ENCODE measurements around the gene LRRD1.
"Not testable (repeated sequence)": the region's sequence is repeated elsewhere in the genome, so short reads cannot be mapped to it uniquely, and the experiment has no call there.

LRRD1 gene

GRCh38 chr7:92110857-92111256, 68.1 kb downstream of the LRRD1 start:
- H3K4me3 ChIP-seq (ENCODE audit: low read depth, low read length): no peak overlapping the region
- in situ Hi-C loops (cut with HindIII; ENCODE audit: low sequenced_read_pairs): no loop called here
- TF ChIP-seq CTCF (IDR thresholded peaks at IDR 0.05; ENCODE audit: low read depth, low read length): no peak
- no peak for DNase-seq (ENCODE audit: low read depth, low spot score)

DNA sequence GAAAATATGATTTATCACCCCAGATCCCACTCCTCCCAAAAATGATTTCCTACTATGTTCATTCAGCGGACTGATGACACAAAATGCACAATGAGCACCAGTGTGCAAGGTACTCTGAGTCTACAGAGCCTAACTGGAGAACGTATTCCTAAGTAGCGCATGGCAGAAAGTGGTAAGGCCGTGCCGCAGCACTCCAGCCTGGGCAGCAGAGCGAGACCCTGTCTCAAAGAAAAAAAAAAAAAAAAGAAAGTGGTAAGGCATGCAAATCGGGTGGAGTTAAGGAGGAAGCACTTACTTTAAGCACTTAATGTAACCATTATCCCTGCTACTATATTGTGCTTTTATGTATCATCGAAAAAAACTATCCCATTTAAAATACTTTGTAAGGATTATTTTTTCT, 70.1 kb downstream of the LRRD1 start:
- DNase-seq (ENCODE audit: low read depth, low spot score): no peak
- no peak overlapping the region for H3K4me3 ChIP-seq (ENCODE audit: low read depth, low read length)
- no peak for TF ChIP-seq CTCF (IDR thresholded peaks at IDR 0.05; ENCODE audit: low read depth, low read length)
- in situ Hi-C loops (cut with HindIII; ENCODE audit: low sequenced_read_pairs): no loop called here

- H3K4me3 ChIP-seq (ENCODE audit: low read depth, low read length); DNase-seq (ENCODE audit: low read depth, low spot score); in situ Hi-C loops (cut with HindIII; ENCODE audit: low sequenced_read_pairs): not testable (repeated sequence)
These were observed 76.1 kb downstream of the LRRD1 start for GRCh38 chr7:92102862-92103261.

- H3K4me3 ChIP-seq (ENCODE audit: low read depth, low read length): no peak overlapping the region
- in situ Hi-C loops (cut with HindIII; ENCODE audit: low sequenced_read_pairs): no loop called here
- TF ChIP-seq CTCF (IDR thresholded peaks at IDR 0.05; ENCODE audit: low read depth, low read length): no peak
- no peak for DNase-seq (ENCODE audit: low read depth, low spot score)
These were observed 78.4 kb downstream of the LRRD1 start for GRCh38 chr7:92100534-92100933.

DNA sequence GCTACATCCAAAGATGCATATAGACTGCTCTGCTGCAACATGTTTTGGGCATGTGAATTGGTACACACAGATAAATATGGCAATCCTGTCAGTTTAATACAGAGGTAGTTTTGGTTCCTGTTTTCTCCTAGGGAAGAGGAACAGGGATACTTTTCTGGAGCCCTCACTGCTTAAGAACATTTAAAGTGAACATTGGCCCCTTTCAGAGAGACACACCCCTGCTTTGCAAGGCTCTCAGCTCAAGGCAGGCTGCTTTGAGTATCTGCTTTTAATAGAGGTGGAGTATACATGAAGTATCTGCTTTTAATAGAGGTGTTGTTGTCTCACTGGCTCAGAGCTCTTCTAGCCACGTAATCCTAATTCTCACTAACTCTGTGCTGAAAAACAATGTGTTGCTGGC, 83.6 kb downstream of the LRRD1 start:
- no peak for DNase-seq (ENCODE audit: low read depth, low spot score)
- in situ Hi-C loops (cut with HindIII; ENCODE audit: low sequenced_read_pairs): no loop called here
- no peak for TF ChIP-seq CTCF (IDR thresholded peaks at IDR 0.05; ENCODE audit: low read depth, low read length)
- no peak overlapping the region for H3K4me3 ChIP-seq (ENCODE audit: low read depth, low read length)
